Activated CD4-positive, alpha-beta T cell treated with anti-CD3 and anti-CD28 coated beads, Interleukin-2, amount 10 ng/mL, durations not matched to agents 24 days and 14 days (primary cell): ENCODE results near the gene PTPRN2. TPM values are rescaled to one million over a fixed set of nuclear protein-coding genes. Genes with fewer than 3 reads are reported as not detected.

Source experiments
- DNase-seq: peaks from one replicate; pipeline ENCODE4 v3.0.0; 2022
- H3K27ac Mint-ChIP-seq: one replicate; pipeline ENCODE4 v1.8.0; 2022; ENCODE audit warnings: mild to moderate bottlenecking, mixed read lengths
- H3K27me3 Mint-ChIP-seq: one replicate; pipeline ENCODE4 v1.8.0; 2022; ENCODE audit warnings: mixed read lengths
- H3K36me3 Mint-ChIP-seq: one replicate; pipeline ENCODE4 v1.8.0; 2022; ENCODE audit warnings: low read depth, mild to moderate bottlenecking, mixed read lengths
- H3K4me1 Mint-ChIP-seq: one replicate; pipeline ENCODE4 v1.8.0; 2021; ENCODE audit warnings: mixed read lengths
- H3K4me3 Mint-ChIP-seq: one replicate; pipeline ENCODE4 v1.8.0; 2022; ENCODE audit warnings: mild to moderate bottlenecking, moderate library complexity, mixed read lengths
- H3K9me3 Mint-ChIP-seq: one replicate; pipeline ENCODE4 v1.8.0; 2021; ENCODE audit warnings: mixed read lengths
- intact Hi-C: fragments of 100-400 bp; cut with micrococcal nuclease; formaldehyde crosslinking; loops from one replicate; pipeline ENCODE4 v1.15.1; 2023
- total RNA-seq: library from RNA; stranded (reverse); gene quantifications from 2 replicates; pipeline ENCODE4 v1.2.3, GENCODE V29; 2022

Gene PTPRN2
- total RNA-seq, 1 donor from 2014 or later = 0.33 TPM

GRCh38 chr7:158019726-158020705 lies 567.6 kb downstream of the PTPRN2 start:
- Mint-ChIP-seq H3K4me1 (no peaks in the 10 kb centered on the region), H3K27ac (no peak overlapping the region), H3K9me3 (no peaks in the 10 kb centered on the region), H3K4me3 (no peak overlapping the region), H3K36me3 (no peaks in the 10 kb centered on the region), H3K27me3 (no peaks in the 10 kb centered on the region)
- DNase-seq = no peak
- intact Hi-C loops = no loop called here

DNA sequence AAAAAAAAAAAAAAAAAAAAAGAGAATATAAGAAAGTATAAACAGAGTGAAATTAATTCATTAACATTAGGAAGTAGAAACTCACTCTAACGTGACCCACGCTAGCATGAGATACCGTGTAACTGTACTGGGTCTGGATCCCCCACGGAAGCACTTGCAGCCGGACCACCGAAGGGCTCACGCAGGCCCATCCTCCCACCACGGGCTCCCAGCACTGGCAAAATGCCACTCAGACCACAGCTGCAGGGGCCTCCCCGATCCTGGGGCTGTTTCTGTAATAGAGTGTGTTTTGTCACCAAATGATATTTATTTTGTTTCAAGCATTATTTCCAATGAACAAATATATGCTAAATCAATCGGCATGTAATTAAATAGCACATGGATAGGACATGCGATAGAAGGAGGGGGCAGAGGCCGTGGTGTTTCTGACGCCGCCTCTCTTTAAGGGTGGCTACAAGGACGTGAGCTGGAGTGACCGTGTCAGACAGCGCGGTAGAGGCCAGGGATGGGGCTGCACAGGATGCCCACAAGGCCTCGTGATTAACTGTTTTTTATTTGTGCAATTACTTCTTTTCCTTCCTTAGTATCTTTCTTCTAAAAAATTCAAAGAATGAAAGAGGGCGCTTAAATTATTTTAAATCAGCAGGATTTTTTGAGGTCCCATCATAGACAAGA lies 568.5 kb downstream of the PTPRN2 start:
- Mint-ChIP-seq H3K4me3 (no peak overlapping the region), H3K36me3 (no peaks in the 10 kb centered on the region)
- intact Hi-C loops = no loop called here

DNA sequence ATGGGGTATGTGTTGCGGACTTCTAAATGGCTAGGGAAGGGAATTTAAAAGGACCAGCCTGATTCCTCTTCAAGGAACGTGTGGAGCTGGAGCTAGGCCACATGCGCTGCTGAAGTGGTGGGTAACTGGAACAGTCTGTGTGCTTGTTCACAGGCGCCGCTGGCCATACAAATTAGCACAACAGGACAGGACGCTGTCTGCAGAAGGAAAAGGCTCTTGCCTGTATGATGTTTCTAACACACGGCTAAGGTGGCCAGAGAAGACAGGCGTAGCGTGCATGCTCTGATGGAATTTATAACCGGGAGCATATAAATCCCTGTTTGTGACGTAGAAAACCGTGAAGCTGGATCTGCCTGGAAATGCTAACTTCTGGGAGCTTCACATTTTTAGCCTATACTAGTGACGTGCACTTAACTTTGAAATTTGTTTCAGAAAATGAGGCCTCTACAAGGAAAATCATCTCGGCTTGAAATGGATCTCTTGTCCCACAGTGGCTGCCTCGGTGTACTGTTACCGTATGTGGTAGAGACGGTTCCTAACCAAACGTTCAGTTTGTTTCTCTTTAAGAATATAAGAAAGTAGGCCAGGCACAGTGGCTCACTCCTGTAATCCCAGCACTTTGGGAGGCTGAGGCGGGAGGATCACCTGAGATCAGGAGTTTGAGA lies 569.4 kb downstream of the PTPRN2 start:
- no peak for DNase-seq
- Mint-ChIP-seq H3K9me3 (no peaks in the 10 kb centered on the region), H3K4me1 (no peaks in the 10 kb centered on the region), H3K27me3 (no peaks in the 10 kb centered on the region), H3K4me3 (no peak overlapping the region), H3K27ac (no peak overlapping the region), H3K36me3 (no peaks in the 10 kb centered on the region)
- intact Hi-C loops = no loop called here

More for the DNA sequence above, 568.5 kb downstream of the PTPRN2 start:
- no peaks in the 10 kb centered on the region for H3K9me3 Mint-ChIP-seq
- H3K4me1 Mint-ChIP-seq = no peaks in the 10 kb centered on the region
- H3K27ac Mint-ChIP-seq = no peak overlapping the region
- no peak for DNase-seq
- H3K27me3 Mint-ChIP-seq = no peaks in the 10 kb centered on the region

- H3K4me3 Mint-ChIP-seq = no peak overlapping the region
- no peaks in the 10 kb centered on the region for H3K36me3 Mint-ChIP-seq
- no peak overlapping the region for H3K27ac Mint-ChIP-seq
- H3K4me1 Mint-ChIP-seq = no peaks in the 10 kb centered on the region
- no peaks in the 10 kb centered on the region for H3K27me3 Mint-ChIP-seq
- intact Hi-C loops = no loop called here
- no peak for DNase-seq
- no peaks in the 10 kb centered on the region for H3K9me3 Mint-ChIP-seq
Observed at GRCh38 chr7:158017111-158018097, 570.2 kb downstream of the PTPRN2 start.

- no peak overlapping the region for H3K4me3 Mint-ChIP-seq
- DNase-seq = no peak
- no peak overlapping the region for H3K27ac Mint-ChIP-seq
- no peaks in the 10 kb centered on the region for H3K27me3 Mint-ChIP-seq
- intact Hi-C loops = no loop called here
- H3K9me3 Mint-ChIP-seq = no peaks in the 10 kb centered on the region
- H3K4me1 Mint-ChIP-seq = no peaks in the 10 kb centered on the region
- no peaks in the 10 kb centered on the region for H3K36me3 Mint-ChIP-seq
Observed at GRCh38 chr7:158016180-158017097, 571.2 kb downstream of the PTPRN2 start.

DNA sequence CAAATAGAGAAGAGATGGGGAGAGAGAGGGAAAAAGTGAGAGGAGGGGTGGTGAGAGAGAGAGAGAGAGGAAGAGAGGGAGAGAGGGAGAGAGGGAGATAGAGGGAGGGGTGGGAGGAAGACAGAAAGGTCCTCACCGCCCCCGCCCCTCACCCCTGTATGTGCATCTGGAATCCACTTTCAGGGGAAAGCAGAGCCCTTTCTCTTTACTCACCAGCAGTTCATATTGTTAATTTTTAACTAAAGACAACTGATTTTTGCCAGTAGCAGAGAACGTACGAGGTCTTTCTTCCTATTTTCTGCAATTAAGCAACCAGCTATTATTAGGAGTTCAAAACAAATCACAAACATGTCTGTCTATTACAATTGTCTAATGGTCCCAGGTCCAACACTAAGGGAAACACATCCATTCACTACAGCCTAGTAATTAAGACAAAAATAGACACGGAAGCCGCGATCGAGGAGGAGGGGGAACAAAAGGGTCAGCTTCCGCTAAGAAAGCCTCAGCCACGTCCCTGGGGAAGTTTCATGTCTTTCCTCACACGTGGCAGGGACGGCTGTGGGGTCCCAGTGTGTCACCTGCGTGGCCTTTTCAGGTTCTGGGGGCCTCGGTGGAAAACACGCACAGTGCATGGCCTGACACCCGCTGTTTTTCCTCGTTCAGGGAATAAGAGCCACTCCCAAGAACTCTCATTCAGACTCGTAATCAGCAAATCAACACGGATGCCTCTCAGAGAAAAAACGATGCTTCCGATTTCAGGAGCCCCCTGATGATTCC lies 572.0 kb downstream of the PTPRN2 start:
- DNase-seq = no peak
- no peaks in the 10 kb centered on the region for H3K4me1 Mint-ChIP-seq
- H3K36me3 Mint-ChIP-seq = no peaks in the 10 kb centered on the region
- no peak overlapping the region for H3K27ac Mint-ChIP-seq
- intact Hi-C loops = no loop called here
- no peak overlapping the region for H3K4me3 Mint-ChIP-seq
- H3K27me3 Mint-ChIP-seq = no peaks in the 10 kb centered on the region
- no peaks in the 10 kb centered on the region for H3K9me3 Mint-ChIP-seq

DNA sequence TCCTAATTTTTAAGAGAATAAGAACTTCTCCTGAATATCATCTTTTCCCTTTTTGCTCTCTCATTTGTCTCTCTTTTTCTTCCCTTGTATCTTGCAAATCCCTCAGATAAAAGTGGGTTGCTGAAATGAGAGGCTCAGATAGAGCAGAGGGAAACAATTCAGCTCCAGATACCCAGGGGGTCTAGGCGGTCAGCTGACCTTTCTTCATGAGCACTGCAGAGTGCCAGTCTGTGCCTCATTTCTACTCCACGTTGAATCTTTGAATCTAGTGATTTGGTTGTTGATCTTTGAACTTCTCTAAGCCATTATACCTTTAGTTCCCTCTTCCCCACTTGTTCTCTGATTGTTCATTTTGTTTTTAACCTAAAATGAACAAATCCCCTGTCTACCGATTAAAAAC lies 572.6 kb downstream of the PTPRN2 start:
- H3K27ac Mint-ChIP-seq = no peak overlapping the region
- intact Hi-C loops = no loop called here

DNA sequence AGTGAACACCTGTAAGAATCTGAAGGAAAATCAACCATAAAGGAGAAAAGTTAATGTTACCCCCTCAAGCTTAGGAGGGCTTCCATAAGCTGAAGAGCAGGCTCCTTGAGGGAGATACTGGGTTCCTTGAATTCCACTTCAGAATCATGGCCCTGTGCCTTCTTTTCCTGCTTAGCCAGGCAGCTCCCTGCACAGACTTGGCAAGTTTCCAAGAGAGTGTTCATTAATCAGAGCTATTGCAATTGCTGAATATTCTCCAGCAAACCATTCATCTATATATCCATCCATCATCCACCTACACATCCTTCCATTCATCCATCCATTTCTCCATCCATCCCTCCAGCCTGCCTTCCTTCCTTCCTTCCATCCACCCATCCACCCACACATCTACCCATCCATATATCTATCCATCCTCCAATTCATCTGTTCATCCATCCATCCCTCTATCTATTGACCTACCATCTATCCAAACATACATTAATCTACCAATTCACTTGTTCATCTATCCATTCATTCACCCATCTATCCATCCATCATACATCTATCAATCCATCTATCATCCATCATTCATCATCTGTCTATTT lies 574.4 kb downstream of the PTPRN2 start:
- H3K36me3 Mint-ChIP-seq = no peaks in the 10 kb centered on the region
- no peak overlapping the region for H3K4me3 Mint-ChIP-seq
- no peaks in the 10 kb centered on the region for H3K27me3 Mint-ChIP-seq
- no peak overlapping the region for H3K27ac Mint-ChIP-seq
- no peaks in the 10 kb centered on the region for H3K4me1 Mint-ChIP-seq
- intact Hi-C loops = no loop called here
- H3K9me3 Mint-ChIP-seq = no peaks in the 10 kb centered on the region
- DNase-seq = no peak

More for the DNA sequence above, 572.6 kb downstream of the PTPRN2 start:
- H3K36me3 Mint-ChIP-seq = no peaks in the 10 kb centered on the region
- no peaks in the 10 kb centered on the region for H3K9me3 Mint-ChIP-seq
- DNase-seq = no peak
- no peaks in the 10 kb centered on the region for H3K27me3 Mint-ChIP-seq
- H3K4me3 Mint-ChIP-seq = no peak overlapping the region
- no peaks in the 10 kb centered on the region for H3K4me1 Mint-ChIP-seq

DNA sequence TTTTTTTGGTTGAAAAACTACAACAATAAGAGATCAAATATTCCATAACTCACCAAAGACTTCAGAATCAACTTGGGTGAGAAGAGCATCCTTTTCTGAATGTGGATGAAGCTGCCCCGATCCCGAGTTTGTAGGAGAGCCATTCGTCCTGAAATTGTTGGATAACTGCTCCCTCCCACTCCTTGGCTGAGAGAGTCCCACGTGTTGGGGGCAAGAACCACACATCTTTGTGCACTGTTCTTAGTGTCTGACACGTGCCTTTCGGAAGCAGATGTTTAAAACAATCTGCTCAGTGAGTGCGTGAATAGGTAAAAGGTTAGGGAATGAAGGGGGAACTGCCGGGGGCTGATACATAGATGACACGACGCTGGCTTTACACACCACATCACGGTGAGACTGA lies 575.7 kb downstream of the PTPRN2 start:
- Mint-ChIP-seq H3K4me3 (no peak overlapping the region), H3K36me3 (no peaks in the 10 kb centered on the region), H3K27me3 (no peaks in the 10 kb centered on the region), H3K27ac (no peak overlapping the region), H3K4me1 (no peaks in the 10 kb centered on the region), H3K9me3 (no peaks in the 10 kb centered on the region)
- no peak for DNase-seq
- intact Hi-C loops = no loop called here

- H3K27me3 Mint-ChIP-seq = no peaks in the 10 kb centered on the region
- intact Hi-C loops = no loop called here
- H3K9me3 Mint-ChIP-seq = no peaks in the 10 kb centered on the region
- no peak overlapping the region for H3K4me3 Mint-ChIP-seq
- no peaks in the 10 kb centered on the region for H3K4me1 Mint-ChIP-seq
- no peak for DNase-seq
- no peaks in the 10 kb centered on the region for H3K36me3 Mint-ChIP-seq
- H3K27ac Mint-ChIP-seq = no peak overlapping the region
Observed at GRCh38 chr7:158010961-158011693, 576.5 kb downstream of the PTPRN2 start.

DNA sequence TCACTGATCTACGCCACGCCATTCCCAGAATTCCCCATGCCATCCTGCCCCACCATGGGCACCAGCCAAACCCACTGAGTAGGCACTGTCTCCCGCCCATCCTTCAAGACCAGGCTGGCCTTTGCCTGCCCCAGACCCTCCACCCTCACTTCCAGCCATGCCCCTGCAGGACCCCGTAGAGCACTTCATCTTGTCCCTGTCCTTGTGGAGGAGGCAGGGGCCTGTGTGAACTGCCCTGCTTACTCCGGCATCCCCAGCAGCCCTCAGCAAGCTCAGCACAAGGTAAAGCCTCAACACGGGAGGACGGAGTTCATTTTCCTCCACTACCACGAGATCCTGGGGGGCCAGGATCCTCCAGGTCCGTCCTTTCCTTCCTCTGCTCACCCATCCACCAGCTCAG lies 577.7 kb downstream of the PTPRN2 start:
- H3K9me3 Mint-ChIP-seq = no peaks in the 10 kb centered on the region
- H3K27me3 Mint-ChIP-seq = no peaks in the 10 kb centered on the region
- DNase-seq = no peak
- no peak overlapping the region for H3K27ac Mint-ChIP-seq
- H3K4me1 Mint-ChIP-seq = no peaks in the 10 kb centered on the region
- intact Hi-C loops = no loop called here
- no peaks in the 10 kb centered on the region for H3K36me3 Mint-ChIP-seq
- no peak overlapping the region for H3K4me3 Mint-ChIP-seq
